ENCODE data around the gene JOSD2.

The JOSD2 gene

GRCh38 chr19:50493171-50493570 lies 17.8 kb downstream of the JOSD2 start:
- no peak for TF ChIP-seq ZFX (IDR thresholded peaks at IDR 0.05; ENCODE audit: borderline replicate concordance)
- TF ChIP-seq, protein P1, sequence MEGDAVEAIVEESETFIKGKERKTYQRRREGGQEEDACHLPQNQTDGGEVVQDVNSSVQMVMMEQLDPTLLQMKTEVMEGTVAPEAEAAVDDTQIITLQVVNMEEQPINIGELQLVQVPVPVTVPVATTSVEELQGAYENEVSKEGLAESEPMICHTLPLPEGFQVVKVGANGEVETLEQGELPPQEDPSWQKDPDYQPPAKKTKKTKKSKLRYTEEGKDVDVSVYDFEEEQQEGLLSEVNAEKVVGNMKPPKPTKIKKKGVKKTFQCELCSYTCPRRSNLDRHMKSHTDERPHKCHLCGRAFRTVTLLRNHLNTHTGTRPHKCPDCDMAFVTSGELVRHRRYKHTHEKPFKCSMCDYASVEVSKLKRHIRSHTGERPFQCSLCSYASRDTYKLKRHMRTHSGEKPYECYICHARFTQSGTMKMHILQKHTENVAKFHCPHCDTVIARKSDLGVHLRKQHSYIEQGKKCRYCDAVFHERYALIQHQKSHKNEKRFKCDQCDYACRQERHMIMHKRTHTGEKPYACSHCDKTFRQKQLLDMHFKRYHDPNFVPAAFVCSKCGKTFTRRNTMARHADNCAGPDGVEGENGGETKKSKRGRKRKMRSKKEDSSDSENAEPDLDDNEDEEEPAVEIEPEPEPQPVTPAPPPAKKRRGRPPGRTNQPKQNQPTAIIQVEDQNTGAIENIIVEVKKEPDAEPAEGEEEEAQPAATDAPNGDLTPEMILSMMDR (IDR thresholded peaks at IDR 0.05): no peak
- no peak overlapping the region for H3K27ac ChIP-seq

DNA sequence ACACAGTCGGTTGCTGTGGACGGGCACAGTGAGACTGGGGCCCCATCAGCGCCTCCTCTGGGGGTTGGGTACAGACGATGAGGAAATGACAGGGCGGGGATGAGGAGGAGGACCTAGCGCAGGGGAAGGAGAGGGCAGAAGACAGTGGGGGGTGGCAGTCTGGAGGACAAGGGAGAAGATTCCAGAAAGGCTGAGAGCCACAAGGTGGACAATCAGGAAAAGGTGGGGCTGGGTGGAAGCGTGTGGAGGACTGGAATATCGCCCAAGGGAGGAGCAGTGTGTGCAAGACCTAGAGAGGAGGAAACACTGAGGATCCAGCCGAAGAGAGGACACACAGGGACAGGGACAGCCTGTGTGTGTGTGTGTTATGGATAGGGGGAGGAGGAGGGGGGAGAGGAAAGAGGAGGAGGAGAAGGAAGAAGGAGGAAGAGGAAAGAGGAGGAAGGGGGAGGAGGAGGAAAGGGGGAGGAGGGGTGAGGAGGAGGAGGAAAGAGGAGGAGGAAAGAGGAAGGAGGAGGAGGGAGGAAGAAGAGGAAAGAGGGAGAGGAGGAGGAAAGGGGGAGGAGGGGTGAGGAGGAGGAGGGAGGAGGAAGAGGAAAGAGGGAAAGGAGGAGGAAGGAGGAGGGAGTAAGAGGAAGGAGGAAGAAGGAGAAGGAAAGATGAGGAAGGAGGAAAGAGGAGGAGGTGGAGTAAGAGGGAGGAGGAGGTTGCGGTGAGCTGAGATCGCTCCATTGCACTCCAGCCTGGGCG lies 18.5 kb downstream of the JOSD2 start:
- H3K27ac ChIP-seq: no peak overlapping the region
- TF ChIP-seq, protein P1 (IDR thresholded peaks at IDR 0.05): no peak
- no peak for TF ChIP-seq ZFX (IDR thresholded peaks at IDR 0.05; ENCODE audit: borderline replicate concordance)

GRCh38 chr19:50490991-50491472 lies 20.0 kb downstream of the JOSD2 start:
- no peak overlapping the region for H3K27ac ChIP-seq
- TF ChIP-seq, protein P1 (IDR thresholded peaks at IDR 0.05): no peak
- no peak for TF ChIP-seq ZFX (IDR thresholded peaks at IDR 0.05; ENCODE audit: borderline replicate concordance)

DNA sequence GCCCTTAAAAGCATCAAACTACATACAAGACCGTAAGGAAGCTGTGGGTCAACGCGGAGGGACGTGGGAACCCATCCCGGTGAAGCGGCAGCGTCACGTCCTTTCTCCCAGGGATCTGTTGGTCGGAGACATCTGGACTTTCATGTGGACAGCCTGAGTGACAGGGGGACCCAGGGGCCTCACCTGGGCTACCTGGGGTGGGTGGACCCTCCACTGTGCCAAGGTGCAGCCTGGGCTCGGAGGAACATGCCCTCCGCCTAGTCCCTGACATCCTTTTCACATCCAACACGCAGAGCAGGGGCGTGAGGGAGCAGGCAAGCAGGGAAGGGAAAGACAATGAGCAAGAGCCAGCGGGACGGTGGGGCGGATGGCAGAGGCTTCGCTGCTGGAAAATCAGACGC lies 20.6 kb downstream of the JOSD2 start:
- no peak for TF ChIP-seq ZFX (IDR thresholded peaks at IDR 0.05; ENCODE audit: borderline replicate concordance)
- TF ChIP-seq, protein P1 (IDR thresholded peaks at IDR 0.05): no peak
- no peak overlapping the region for H3K27ac ChIP-seq

DNA sequence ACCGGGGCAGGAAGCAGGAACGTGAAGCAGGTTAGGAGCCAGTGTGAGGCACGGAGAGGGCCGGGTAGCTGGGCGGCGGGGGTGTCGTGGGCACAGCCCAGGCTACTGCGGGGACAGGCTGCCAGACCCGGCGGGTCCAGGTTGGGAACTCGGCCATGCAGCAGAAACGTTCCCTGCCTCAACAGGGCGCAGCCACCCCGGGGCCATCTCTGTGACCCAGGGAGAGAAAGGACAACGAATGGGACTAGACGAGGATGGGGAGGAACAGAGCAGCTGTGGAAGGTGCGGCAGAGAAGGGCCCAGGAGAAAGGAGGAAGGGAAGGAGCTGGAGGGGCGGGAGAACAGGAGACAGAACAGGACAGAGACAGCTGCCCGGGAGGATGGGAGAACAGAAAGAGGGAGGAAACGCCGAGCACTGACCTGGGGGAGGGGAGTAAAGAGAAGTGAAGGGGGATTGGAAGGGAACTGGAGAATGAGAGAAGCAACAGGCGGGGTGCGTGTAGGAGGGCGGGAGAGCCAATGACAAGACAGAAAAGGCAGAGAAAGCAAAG lies 21.5 kb downstream of the JOSD2 start:
- TF ChIP-seq ZFX (IDR thresholded peaks at IDR 0.05; ENCODE audit: borderline replicate concordance): no peak
- TF ChIP-seq, protein P1 (IDR thresholded peaks at IDR 0.05): no peak
- no peak overlapping the region for H3K27ac ChIP-seq

GRCh38 chr19:50488389-50489194 lies 22.4 kb downstream of the JOSD2 start:
- no peak overlapping the region for H3K27ac ChIP-seq
- TF ChIP-seq, protein P1 (IDR thresholded peaks at IDR 0.05): no peak
- no peak for TF ChIP-seq ZFX (IDR thresholded peaks at IDR 0.05; ENCODE audit: borderline replicate concordance)

Data from 22Rv1 (cell line).